Right lobe of liver (tissue), 4 donors: ENCODE results near the gene TBC1D24.

ENCODE experiments used
- CTCF ChIP-seq, 4 donors: fragments of 200-600 bp in 3 of 4; fragments of 450-650 bp in 1 of 4; IDR thresholded peaks; one replicate each; pipeline versions ENCODE4 v1.5.1 to v1.8.0; 2016 to 2022; ENCODE audit warnings: antibody characterized with exemption in 4 of 4, mild to moderate bottlenecking in 2 of 4
- POLR2A ChIP-seq: fragments of 450-650 bp; IDR thresholded peaks from one replicate; pipeline ENCODE4 v1.6.1; 2017; ENCODE audit warnings: antibody characterized with exemption, mild to moderate bottlenecking
- donor health status: DM: no; HTN: no; CAD: no.
- donor health status: DM: no; HTN: no; CAD: no.
- donor health status: DM: no; HTN: yes; CAD: no.

GRCh38 chr16:2429771-2430663, 44.9 kb upstream of the TBC1D24 start:
- TF ChIP-seq CTCF (IDR thresholded peaks at IDR 0.05) (peak in 2 of 4 donors; percentile 21 to 29), POLR2A (no peak)
